SK-N-SH treated with all-trans-retinoic acid at 6 μM for 48 hours (cell line): ENCODE data around the gene MED29.

ENCODE experiments used
- CSDC2 ChIP-seq: fragments of 250-450 bp; sonication (Bioruptor Pico); IDR thresholded peaks from 2 replicates; pipeline ENCODE4 v1.5.0; 2020; ENCODE audit warnings: mild to moderate bottlenecking, moderate library complexity
- GLIS3 ChIP-seq: fragments of 250-450 bp; sonication (Bioruptor Pico); IDR thresholded peaks from 2 replicates; pipeline ENCODE4 v1.5.0; 2020; ENCODE audit warnings: mild to moderate bottlenecking, moderate library complexity
- OSR1 ChIP-seq: fragments of 250-450 bp; sonication (Bioruptor Pico); IDR thresholded peaks from 2 replicates; pipeline ENCODE4 v1.8.0; 2022; ENCODE audit warnings: moderate library complexity, mild to moderate bottlenecking, inconsistent platforms
- RARB ChIP-seq: fragments of 250-450 bp; sonication (Bioruptor Pico); IDR thresholded peaks from 2 replicates; pipeline ENCODE4 v1.8.0; 2021; ENCODE audit warnings: mild to moderate bottlenecking, moderate library complexity
- TOX ChIP-seq: fragments of 250-450 bp; sonication (Bioruptor Pico); IDR thresholded peaks from 2 replicates; pipeline ENCODE4 v1.8.0; 2021; ENCODE audit warnings: mild to moderate bottlenecking, moderate library complexity, borderline replicate concordance
- ZC3H10 ChIP-seq: fragments of 250-450 bp; sonication (Bioruptor Pico); IDR thresholded peaks from 2 replicates; pipeline ENCODE4 v1.5.1; 2021; ENCODE audit warnings: mild to moderate bottlenecking, moderate library complexity
- ZFP3 ChIP-seq: fragments of 250-450 bp; sonication (Bioruptor Pico); IDR thresholded peaks from 2 replicates; pipeline ENCODE4 v1.5.0; 2020; ENCODE audit warnings: mild to moderate bottlenecking, moderate library complexity
- ZFP30 ChIP-seq: fragments of 450-650 bp; formaldehyde crosslinking; IDR thresholded peaks from 2 replicates; pipeline ENCODE4 v1.5.0; 2022; ENCODE audit warnings: mild to moderate bottlenecking, moderate library complexity
- ZNF565 ChIP-seq: fragments of 450-650 bp; formaldehyde crosslinking; conservative IDR thresholded peaks from 2 replicates; pipeline ENCODE4 v1.5.0; 2020; ENCODE audit warnings: low read depth, mild to moderate bottlenecking, moderate library complexity
- TF ChIP-seq, protein P1 (sequence below): fragments of 250-450 bp; sonication (Bioruptor Pico); IDR thresholded peaks from 2 replicates; pipeline ENCODE4 v1.8.0; 2020; ENCODE audit warnings: mild to moderate bottlenecking, moderate library complexity, borderline replicate concordance
- TF ChIP-seq, protein P2 (sequence below): fragments of 250-450 bp; sonication (Bioruptor Pico); IDR thresholded peaks from 2 replicates; pipeline ENCODE4 v1.5.0; 2020; ENCODE audit warnings: mild to moderate bottlenecking, moderate library complexity

DNA sequence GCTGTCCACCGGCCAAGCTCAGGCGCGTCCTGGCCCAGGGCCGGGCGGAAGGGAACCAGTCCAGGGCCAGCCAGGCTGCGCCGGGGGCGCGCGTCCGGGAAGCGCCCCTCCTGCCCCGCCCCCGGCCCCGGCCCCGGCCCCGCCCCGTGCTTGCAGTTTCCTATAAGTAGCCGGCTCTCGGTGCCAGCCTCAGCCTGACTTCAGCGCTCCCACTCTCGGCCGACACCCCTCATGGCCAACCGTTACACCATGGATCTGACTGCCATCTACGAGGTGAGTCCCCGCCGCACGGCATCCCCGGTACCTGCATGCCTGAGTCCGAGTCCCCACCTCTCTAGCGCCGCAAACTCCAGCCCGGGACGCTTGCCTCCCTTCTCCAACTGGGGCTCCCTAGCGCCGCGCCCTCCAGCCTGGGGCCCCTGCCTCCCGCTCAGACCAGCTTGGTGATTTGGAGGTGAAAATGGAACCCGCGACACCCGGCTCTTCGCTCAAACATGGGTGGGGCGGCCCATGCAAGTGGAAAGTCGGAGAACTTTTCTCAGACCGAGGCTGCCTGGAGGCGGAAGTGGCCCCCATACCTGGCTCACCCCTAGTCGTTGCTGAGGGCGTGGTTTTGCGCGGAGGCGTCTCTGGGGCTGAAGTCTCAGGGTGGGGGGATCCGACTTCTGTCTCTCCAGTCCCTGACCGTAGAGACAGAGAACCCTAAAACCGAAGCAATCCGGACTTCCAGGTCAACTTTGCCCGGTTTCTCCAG, 15.7 kb downstream of the MED29 start, which contains the start of gene ZFP36:
- peak; percentile 47; the same call in 1 of the 2 replicates for TF ChIP-seq ZC3H10 (CRISPR knock-in tag)
- TF ChIP-seq CSDC2, result no peak
- TF ChIP-seq, protein P1, sequence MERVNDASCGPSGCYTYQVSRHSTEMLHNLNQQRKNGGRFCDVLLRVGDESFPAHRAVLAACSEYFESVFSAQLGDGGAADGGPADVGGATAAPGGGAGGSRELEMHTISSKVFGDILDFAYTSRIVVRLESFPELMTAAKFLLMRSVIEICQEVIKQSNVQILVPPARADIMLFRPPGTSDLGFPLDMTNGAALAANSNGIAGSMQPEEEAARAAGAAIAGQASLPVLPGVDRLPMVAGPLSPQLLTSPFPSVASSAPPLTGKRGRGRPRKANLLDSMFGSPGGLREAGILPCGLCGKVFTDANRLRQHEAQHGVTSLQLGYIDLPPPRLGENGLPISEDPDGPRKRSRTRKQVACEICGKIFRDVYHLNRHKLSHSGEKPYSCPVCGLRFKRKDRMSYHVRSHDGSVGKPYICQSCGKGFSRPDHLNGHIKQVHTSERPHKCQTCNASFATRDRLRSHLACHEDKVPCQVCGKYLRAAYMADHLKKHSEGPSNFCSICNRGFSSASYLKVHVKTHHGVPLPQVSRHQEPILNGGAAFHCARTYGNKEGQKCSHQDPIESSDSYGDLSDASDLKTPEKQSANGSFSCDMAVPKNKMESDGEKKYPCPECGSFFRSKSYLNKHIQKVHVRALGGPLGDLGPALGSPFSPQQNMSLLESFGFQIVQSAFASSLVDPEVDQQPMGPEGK (CRISPR knock-in tag), result peak; percentile 57; the same call in 1 of the 2 replicates
- TF ChIP-seq ZFP3, result no peak
- no peak for TF ChIP-seq ZNF565 (CRISPR knock-in tag)
- TF ChIP-seq GLIS3 (CRISPR knock-in tag), result no peak
- TF ChIP-seq ZFP30 (CRISPR knock-in tag), result no peak
- peak; percentile 53; the same call in 1 of the 2 replicates for TF ChIP-seq RARB (CRISPR knock-in tag)
- TF ChIP-seq TOX (CRISPR knock-in tag), result peak; percentile 32; the same call in 1 of the 2 replicates
- no peak for TF ChIP-seq OSR1 (CRISPR knock-in tag)
- TF ChIP-seq, protein P2, sequence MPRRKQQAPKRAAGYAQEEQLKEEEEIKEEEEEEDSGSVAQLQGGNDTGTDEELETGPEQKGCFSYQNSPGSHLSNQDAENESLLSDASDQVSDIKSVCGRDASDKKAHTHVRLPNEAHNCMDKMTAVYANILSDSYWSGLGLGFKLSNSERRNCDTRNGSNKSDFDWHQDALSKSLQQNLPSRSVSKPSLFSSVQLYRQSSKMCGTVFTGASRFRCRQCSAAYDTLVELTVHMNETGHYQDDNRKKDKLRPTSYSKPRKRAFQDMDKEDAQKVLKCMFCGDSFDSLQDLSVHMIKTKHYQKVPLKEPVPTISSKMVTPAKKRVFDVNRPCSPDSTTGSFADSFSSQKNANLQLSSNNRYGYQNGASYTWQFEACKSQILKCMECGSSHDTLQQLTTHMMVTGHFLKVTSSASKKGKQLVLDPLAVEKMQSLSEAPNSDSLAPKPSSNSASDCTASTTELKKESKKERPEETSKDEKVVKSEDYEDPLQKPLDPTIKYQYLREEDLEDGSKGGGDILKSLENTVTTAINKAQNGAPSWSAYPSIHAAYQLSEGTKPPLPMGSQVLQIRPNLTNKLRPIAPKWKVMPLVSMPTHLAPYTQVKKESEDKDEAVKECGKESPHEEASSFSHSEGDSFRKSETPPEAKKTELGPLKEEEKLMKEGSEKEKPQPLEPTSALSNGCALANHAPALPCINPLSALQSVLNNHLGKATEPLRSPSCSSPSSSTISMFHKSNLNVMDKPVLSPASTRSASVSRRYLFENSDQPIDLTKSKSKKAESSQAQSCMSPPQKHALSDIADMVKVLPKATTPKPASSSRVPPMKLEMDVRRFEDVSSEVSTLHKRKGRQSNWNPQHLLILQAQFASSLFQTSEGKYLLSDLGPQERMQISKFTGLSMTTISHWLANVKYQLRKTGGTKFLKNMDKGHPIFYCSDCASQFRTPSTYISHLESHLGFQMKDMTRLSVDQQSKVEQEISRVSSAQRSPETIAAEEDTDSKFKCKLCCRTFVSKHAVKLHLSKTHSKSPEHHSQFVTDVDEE (CRISPR knock-in tag), result no peak
